NCI-H526 (cell line): Measurements from ENCODE around the gene TSPAN18.
A peak's percentile ranks its signal among the peaks of the same experiment; 100 is the strongest.

Experiments
- DNase-seq, 2 experiments: peaks; one replicate each; lab custom pipeline; 2025; lab: John Stamatoyannopoulos, UW

TSPAN18 gene

GRCh38 chr11:44979543-44980399 is 253.0 kb downstream of the TSPAN18 start:
- DNase-seq: peak in 1 of 2 experiments; percentile 42

GRCh38 chr11:44980533-44981427 is 254.0 kb downstream of the TSPAN18 start:
- DNase-seq: no peak
